MM.1S (cell line): ENCODE measurements around the gene CACNB2.

ENCODE experiments used
- EZH2 ChIP-seq: fragments of 300-600 bp; sonication (generic); optimal IDR thresholded peaks from 2 replicates; pipeline ENCODE3; 2017; ENCODE audit warnings: low read depth, mild to moderate bottlenecking, antibody characterized with exemption, low read length, mixed read lengths
- TF ChIP-seq, protein P1 (sequence below): fragments of 300-600 bp; sonication (generic); IDR thresholded peaks from 2 replicates; pipeline ENCODE4 v1.5.1; 2016; ENCODE audit warnings: antibody characterized with exemption, low read length, mixed read lengths

DNA sequence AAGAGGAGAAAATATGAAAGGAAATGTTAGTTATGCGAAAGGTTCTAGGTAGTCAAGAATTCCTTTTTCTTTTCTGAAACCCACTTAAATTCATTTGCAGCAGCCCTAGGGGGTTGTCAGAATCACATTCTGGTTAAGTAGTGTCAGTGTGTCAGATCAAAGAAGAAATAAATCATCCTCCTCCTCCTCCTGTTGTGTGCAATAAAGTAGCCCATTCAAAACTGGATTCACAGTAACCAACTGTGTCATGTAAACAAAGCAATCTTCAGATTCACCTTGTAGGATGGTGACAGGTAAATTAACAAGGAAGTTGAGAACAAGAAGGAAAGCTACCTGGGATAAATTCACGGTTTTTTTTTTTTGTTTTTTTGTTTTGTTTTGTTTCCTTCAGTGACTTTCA is 383.6 kb downstream of the CACNB2 start:
- TF ChIP-seq, protein P1, sequence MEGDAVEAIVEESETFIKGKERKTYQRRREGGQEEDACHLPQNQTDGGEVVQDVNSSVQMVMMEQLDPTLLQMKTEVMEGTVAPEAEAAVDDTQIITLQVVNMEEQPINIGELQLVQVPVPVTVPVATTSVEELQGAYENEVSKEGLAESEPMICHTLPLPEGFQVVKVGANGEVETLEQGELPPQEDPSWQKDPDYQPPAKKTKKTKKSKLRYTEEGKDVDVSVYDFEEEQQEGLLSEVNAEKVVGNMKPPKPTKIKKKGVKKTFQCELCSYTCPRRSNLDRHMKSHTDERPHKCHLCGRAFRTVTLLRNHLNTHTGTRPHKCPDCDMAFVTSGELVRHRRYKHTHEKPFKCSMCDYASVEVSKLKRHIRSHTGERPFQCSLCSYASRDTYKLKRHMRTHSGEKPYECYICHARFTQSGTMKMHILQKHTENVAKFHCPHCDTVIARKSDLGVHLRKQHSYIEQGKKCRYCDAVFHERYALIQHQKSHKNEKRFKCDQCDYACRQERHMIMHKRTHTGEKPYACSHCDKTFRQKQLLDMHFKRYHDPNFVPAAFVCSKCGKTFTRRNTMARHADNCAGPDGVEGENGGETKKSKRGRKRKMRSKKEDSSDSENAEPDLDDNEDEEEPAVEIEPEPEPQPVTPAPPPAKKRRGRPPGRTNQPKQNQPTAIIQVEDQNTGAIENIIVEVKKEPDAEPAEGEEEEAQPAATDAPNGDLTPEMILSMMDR = no peak
- TF ChIP-seq EZH2 = no peak
